NOMO-1 treated with DMSO at 0.1 percent for 48 hours (cell line): ENCODE measurements around the gene PLK3.
A peak's percentile ranks its signal among the peaks of the same experiment; 100 is the strongest.
"Not testable (repeated sequence)": the region's sequence is repeated elsewhere in the genome, so short reads cannot be mapped to it uniquely, and the experiment has no call there.

ENCODE experiments used
- DNase-seq: peaks from one replicate; lab custom pipeline; 2025; ENCODE audit not compliant: unreplicated experiment; lab: John Stamatoyannopoulos, UW

PLK3 gene

GRCh38 chr1:44799770-44800584, at the start of gene PLK3:
PLK3 (plus strand) TSS chr1:44800377; CDS start chr1:44800464, 87 bp downstream.
- peak; percentile 97 for DNase-seq

GRCh38 chr1:44757420-44757819, 42.8 kb upstream of the PLK3 start:
- no peak for DNase-seq

- no peak for DNase-seq
These were observed 41.1 kb upstream of the PLK3 start for GRCh38 chr1:44759077-44759476.

- no peak for DNase-seq
These were observed 39.3 kb upstream of the PLK3 start for GRCh38 chr1:44760876-44761275.

- not testable (repeated sequence) for DNase-seq
These were observed 33.8 kb upstream of the PLK3 start for GRCh38 chr1:44766421-44766820.

GRCh38 chr1:44775078-44775929, 24.9 kb upstream of the PLK3 start, which contains the start of gene RPS8:
RPS8 (plus strand) TSS chr1:44775540; CDS start chr1:44775597, 57 bp downstream.
- DNase-seq = peak; percentile 83

- peak; percentile 38 for DNase-seq
These were observed 24.0 kb upstream of the PLK3 start for GRCh38 chr1:44775930-44776729.

GRCh38 chr1:44776730-44777068, 23.5 kb upstream of the PLK3 start:
- DNase-seq = no peak

- DNase-seq = no peak
These were observed 22.6 kb upstream of the PLK3 start for GRCh38 chr1:44777547-44777946.

GRCh38 chr1:44777969-44778635, 22.1 kb upstream of the PLK3 start:
- peak; percentile 26 for DNase-seq

GRCh38 chr1:44778705-44779576, 21.2 kb upstream of the PLK3 start:
- DNase-seq = no peak

- DNase-seq = no peak
These were observed 19.5 kb upstream of the PLK3 start for GRCh38 chr1:44780583-44781121.

- DNase-seq = no peak
These were observed 16.5 kb upstream of the PLK3 start for GRCh38 chr1:44783697-44784093.

- no peak for DNase-seq
These were observed 15.8 kb upstream of the PLK3 start for GRCh38 chr1:44784094-44785028.

- no peak for DNase-seq
These were observed 15.2 kb upstream of the PLK3 start for GRCh38 chr1:44785029-44785380.

- no peak for DNase-seq
These were observed 14.6 kb upstream of the PLK3 start for GRCh38 chr1:44785501-44786137.

GRCh38 chr1:44786138-44786840, 13.9 kb upstream of the PLK3 start:
- peak; percentile 61 for DNase-seq
